ENCODE measurements around the gene CHCHD3.

GRCh38 chr7:133071506-133071905 lies 10.4 kb downstream of the CHCHD3 start:
- no peak for TF ChIP-seq EZH2phosphoT487 (IDR thresholded peaks at IDR 0.05)
- no peak for TF ChIP-seq EZH2 (IDR thresholded peaks at IDR 0.05)
- TF ChIP-seq CTCF (IDR thresholded peaks at IDR 0.05), result no peak
